HepG2 (cell line): ENCODE data around the gene GAL3ST3.

Experiments
- ATF1 ChIP-seq: IDR thresholded peaks from 2 replicates; pipeline ENCODE4 v1.6.1; 2016; ENCODE audit warnings: mild to moderate bottlenecking, control low read depth
- KDM1A ChIP-seq: IDR thresholded peaks from 2 replicates; pipeline ENCODE4 v1.6.1; 2016; ENCODE audit warnings: missing compliant biosample characterization
- MAFG ChIP-seq: sonication (generic); formaldehyde crosslinking; IDR thresholded peaks from 2 replicates; pipeline ENCODE4 v1.5.1; 2020; ENCODE audit warnings: mild to moderate bottlenecking, missing genetic modification reagents
- NFIC ChIP-seq: IDR thresholded peaks from 2 replicates; pipeline ENCODE4 v1.6.1; 2012; ENCODE audit warnings: mild to moderate bottlenecking, low read length, inconsistent platforms
- SIN3A ChIP-seq: IDR thresholded peaks from 2 replicates; pipeline ENCODE4 v1.6.1; 2011; ENCODE audit warnings: low read depth, mild to moderate bottlenecking, control low read depth, low read length, borderline replicate concordance
- ZNF660 ChIP-seq: sonication (generic); formaldehyde crosslinking; IDR thresholded peaks from 2 replicates; pipeline ENCODE4 v1.5.1; 2020; ENCODE audit warnings: mild to moderate bottlenecking, low read depth, missing genetic modification reagents, borderline replicate concordance

DNA sequence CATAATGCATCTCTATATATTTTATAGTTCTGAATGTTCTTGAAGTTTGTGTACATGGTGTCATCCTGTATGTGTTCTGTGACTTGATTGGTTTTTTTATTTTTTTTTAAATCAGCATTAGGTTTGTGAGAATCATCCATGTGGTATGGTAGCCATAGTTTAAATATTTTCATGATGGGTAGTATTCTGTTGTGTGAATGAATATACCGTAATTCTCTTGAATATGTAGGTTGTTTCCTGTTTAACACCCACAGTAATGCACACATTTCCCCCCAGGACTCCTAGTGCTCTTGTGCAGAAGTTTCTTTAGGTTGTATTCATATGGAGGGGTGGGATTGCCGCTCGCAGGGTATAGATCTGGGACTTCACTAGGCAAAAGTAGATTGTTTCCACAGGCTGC, 23.1 kb upstream of the GAL3ST3 start:
- no peak for TF ChIP-seq SIN3A
- TF ChIP-seq KDM1A = no peak
- TF ChIP-seq ZNF660 = no peak
- TF ChIP-seq NFIC = no peak
- TF ChIP-seq ATF1 (CRISPR knock-in tag) = no peak
- TF ChIP-seq MAFG = no peak
